PFSK-1 (cell line): ENCODE results near the gene ZCCHC12. TPM values are rescaled to one million over a fixed set of nuclear protein-coding genes. Genes with fewer than 3 reads are reported as not detected.

Experiments
- FOXP2 ChIP-seq: optimal IDR thresholded peaks from 2 replicates; pipeline ENCODE3; 2011; ENCODE audit warnings: borderline replicate concordance, control low read depth, inconsistent platforms; ENCODE audit not compliant: insufficient read depth; ENCODE audit errors: extremely low read length, extremely low read depth
- POLR2AphosphoS5 ChIP-seq: IDR thresholded peaks from 2 replicates; pipeline ENCODE4 v1.6.1; 2012; ENCODE audit warnings: low read depth, mild to moderate bottlenecking, control low read depth, low read length, moderate library complexity
- REST ChIP-seq, 2 experiments: IDR thresholded peaks; 2 replicates each; pipeline versions ENCODE4 v1.6.1 to v1.8.0; 2011 to 2012; ENCODE audit warnings: low read depth in 2 of 2, low read length in 2 of 2, control low read depth in 1 of 2, inconsistent platforms in 1 of 2, mild to moderate bottlenecking in 1 of 2, moderate library complexity in 1 of 2; ENCODE audit not compliant: insufficient read depth in 1 of 2
- SIN3A ChIP-seq: IDR thresholded peaks from 2 replicates; pipeline ENCODE4 v1.6.1; 2012; ENCODE audit warnings: mild to moderate bottlenecking, low read length, moderate library complexity, borderline replicate concordance; ENCODE audit not compliant: insufficient read depth
- TAF1 ChIP-seq: IDR thresholded peaks from 2 replicates; pipeline ENCODE4 v1.6.1; 2012; ENCODE audit warnings: low read length, control low read depth, borderline replicate concordance; ENCODE audit not compliant: insufficient read depth
- polyA plus RNA-seq: library from polyadenylated mRNA; unstranded; fragments of >200 nt; gene quantifications from one replicate; pipeline ENCODE4 v1.2.1, GENCODE V29; 2012; ENCODE audit warnings: low read depth, missing spikeins; ENCODE audit not compliant: insufficient read length

The ZCCHC12 gene
- not detected for polyA plus RNA-seq

GRCh38 chrX:118823263-118824172 is at the start of gene ZCCHC12:
ZCCHC12 (plus strand) TSS chrX:118823824; CDS start chrX:118825245, 1,421 bp downstream.
- TF ChIP-seq FOXP2: no peak
- no peak for TF ChIP-seq SIN3A
- no peak for TF ChIP-seq POLR2AphosphoS5
- no peak for TF ChIP-seq TAF1
- no peak for TF ChIP-seq REST (IDR thresholded peaks at IDR 0.05; ENCODE audit: insufficient read depth in 1 of 2, low read depth in 2 of 2, low read length in 2 of 2)

DNA sequence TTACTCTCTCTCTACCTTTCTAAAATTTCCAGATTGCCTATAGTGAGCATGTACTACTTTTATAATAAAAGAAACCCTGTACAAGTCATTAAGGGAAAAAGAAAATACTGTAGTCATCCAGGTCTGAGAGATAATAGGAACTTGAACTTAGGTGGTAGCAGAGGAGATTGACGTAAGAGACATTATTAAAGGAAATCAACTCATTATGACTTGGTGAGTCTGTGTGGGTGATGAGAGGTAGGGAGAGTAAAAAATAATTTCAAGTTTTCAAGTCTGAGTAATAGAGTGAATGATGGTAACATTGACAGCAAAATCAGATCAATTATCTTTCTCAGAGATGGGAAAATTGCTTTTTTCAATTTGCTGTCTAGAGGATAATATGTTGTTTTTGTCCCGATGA is 44.0 kb upstream of the ZCCHC12 start:
- TF ChIP-seq TAF1 (no peak), SIN3A (no peak), REST (IDR thresholded peaks at IDR 0.05; ENCODE audit: insufficient read depth in 1 of 2, low read depth in 2 of 2, low read length in 2 of 2) (no peak), FOXP2 (no peak), POLR2AphosphoS5 (no peak)

DNA sequence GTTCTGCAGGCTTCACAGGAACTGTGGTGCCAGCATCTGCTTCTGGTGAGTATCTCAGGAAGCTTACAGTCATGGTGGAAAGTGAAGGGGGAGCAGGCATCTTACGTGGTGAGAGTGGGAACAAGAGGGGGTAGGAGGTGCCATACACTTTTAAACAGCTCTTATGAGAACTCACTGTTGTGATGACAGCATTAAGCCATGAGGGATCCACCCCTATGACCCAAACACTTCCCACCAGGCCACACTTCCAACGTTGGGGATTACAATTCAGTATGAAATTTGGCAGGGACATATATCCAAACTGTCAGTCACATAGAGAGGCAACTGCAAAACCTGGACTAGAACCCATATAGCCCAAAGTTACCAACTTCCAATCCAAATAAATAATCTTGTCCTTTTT is 43.1 kb upstream of the ZCCHC12 start:
- TF ChIP-seq TAF1 (no peak), REST (IDR thresholded peaks at IDR 0.05; ENCODE audit: insufficient read depth in 1 of 2, low read depth in 2 of 2, low read length in 2 of 2) (no peak), SIN3A (no peak), POLR2AphosphoS5 (no peak), FOXP2 (no peak)

- TF ChIP-seq TAF1 (no peak), SIN3A (no peak), POLR2AphosphoS5 (no peak), REST (IDR thresholded peaks at IDR 0.05; ENCODE audit: insufficient read depth in 1 of 2, low read depth in 2 of 2, low read length in 2 of 2) (no peak), FOXP2 (no peak)
Measured at GRCh38 chrX:118780911-118781310, 42.7 kb upstream of the ZCCHC12 start.

- TF ChIP-seq TAF1: no peak
- no peak for TF ChIP-seq FOXP2
- no peak for TF ChIP-seq REST (IDR thresholded peaks at IDR 0.05; ENCODE audit: insufficient read depth in 1 of 2, low read depth in 2 of 2, low read length in 2 of 2)
- TF ChIP-seq SIN3A: no peak
- TF ChIP-seq POLR2AphosphoS5: no peak
Measured at GRCh38 chrX:118795528-118796280, 27.9 kb upstream of the ZCCHC12 start.
